ENCODE data around the gene TMEM72. TPM values are rescaled to one million over a fixed set of nuclear protein-coding genes. Genes with fewer than 3 reads are reported as not detected.

TMEM72 gene
- polyA plus RNA-seq, 1 donor (not counting 4 experiments of a cell fraction or from before 2014, with no cell fraction given): not detected

GRCh38 chr10:44927352-44927751 is 16.2 kb downstream of the TMEM72 start:
- Histone ChIP-seq H3K4me3 (ENCODE audit: control insufficient read depth in 2 of 3, extremely low read depth in 1 of 3, insufficient read depth in 2 of 3, low read depth in 1 of 3, low read length in 3 of 3) (no peak overlapping the region), H2AFZ (ENCODE audit: control insufficient read depth, low read length) (no peak overlapping the region), H3K4me1 (ENCODE audit: control insufficient read depth, extremely low read depth, insufficient read depth, low read length) (no peaks in the 10 kb centered on the region), H3K36me3 (ENCODE audit: control insufficient read depth in 2 of 2, extremely low read depth in 1 of 2, insufficient read depth in 2 of 2, low read length in 2 of 2) (no peaks in the 10 kb centered on the region), H3K27ac (ENCODE audit: control insufficient read depth, insufficient read depth, low read length) (no peak overlapping the region), H4K20me1 (ENCODE audit: control insufficient read depth, extremely low read depth, insufficient read depth, low read length) (no peaks in the 10 kb centered on the region), H3K9me1 (ENCODE audit: control insufficient read depth, extremely low read depth, insufficient read depth, low read length) (no peaks in the 10 kb centered on the region), H3K9ac (ENCODE audit: control insufficient read depth, extremely low read depth, insufficient read depth, low read length) (no peak overlapping the region), H3K27me3 (ENCODE audit: control insufficient read depth, extremely low read depth, insufficient read depth, low read length) (no peaks in the 10 kb centered on the region), H3K79me2 (ENCODE audit: control insufficient read depth, insufficient read depth, low read length) (no peaks in the 10 kb centered on the region), H3K4me2 (ENCODE audit: control insufficient read depth, extremely low read depth, insufficient read depth, low read depth, low read length) (no peak overlapping the region), H3K9me3 (ENCODE audit: control insufficient read depth, low read depth, low read length) (no peaks in the 10 kb centered on the region)
- dilution Hi-C loops (cut with MboI; ENCODE audit: extremely low pct_ligation_motif_present, low sequenced_read_pairs): no loop called here
- FAIRE-seq (no peak), DNase-seq (ENCODE audit: low read depth, low spot score) (no peak)
- no peak for TF ChIP-seq EZH2 (IDR thresholded peaks at IDR 0.05; ENCODE audit: low read length)
- TF ChIP-seq, protein P1, sequence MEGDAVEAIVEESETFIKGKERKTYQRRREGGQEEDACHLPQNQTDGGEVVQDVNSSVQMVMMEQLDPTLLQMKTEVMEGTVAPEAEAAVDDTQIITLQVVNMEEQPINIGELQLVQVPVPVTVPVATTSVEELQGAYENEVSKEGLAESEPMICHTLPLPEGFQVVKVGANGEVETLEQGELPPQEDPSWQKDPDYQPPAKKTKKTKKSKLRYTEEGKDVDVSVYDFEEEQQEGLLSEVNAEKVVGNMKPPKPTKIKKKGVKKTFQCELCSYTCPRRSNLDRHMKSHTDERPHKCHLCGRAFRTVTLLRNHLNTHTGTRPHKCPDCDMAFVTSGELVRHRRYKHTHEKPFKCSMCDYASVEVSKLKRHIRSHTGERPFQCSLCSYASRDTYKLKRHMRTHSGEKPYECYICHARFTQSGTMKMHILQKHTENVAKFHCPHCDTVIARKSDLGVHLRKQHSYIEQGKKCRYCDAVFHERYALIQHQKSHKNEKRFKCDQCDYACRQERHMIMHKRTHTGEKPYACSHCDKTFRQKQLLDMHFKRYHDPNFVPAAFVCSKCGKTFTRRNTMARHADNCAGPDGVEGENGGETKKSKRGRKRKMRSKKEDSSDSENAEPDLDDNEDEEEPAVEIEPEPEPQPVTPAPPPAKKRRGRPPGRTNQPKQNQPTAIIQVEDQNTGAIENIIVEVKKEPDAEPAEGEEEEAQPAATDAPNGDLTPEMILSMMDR (optimal IDR thresholded peaks at IDR 0.05 in 1 of 3, IDR thresholded peaks at IDR 0.05 in 1 of 3, conservative IDR thresholded peaks at IDR 0.05 in 1 of 3; ENCODE audit: extremely low read depth in 1 of 3, insufficient read depth in 2 of 3, low read length in 3 of 3): no peak

GRCh38 chr10:44928462-44928861 is 17.3 kb downstream of the TMEM72 start:
- no peak for DNase-seq (ENCODE audit: low read depth, low spot score)
- FAIRE-seq: no peak
- no peak overlapping the region for H3K4me3 ChIP-seq (ENCODE audit: control insufficient read depth in 2 of 3, extremely low read depth in 1 of 3, insufficient read depth in 2 of 3, low read depth in 1 of 3, low read length in 3 of 3)

More at GRCh38 chr10:44928462-44928861, 17.3 kb downstream of the TMEM72 start:
- H3K4me1 ChIP-seq (ENCODE audit: control insufficient read depth, extremely low read depth, insufficient read depth, low read length): no peaks in the 10 kb centered on the region
- no peaks in the 10 kb centered on the region for H3K36me3 ChIP-seq (ENCODE audit: control insufficient read depth in 2 of 2, extremely low read depth in 1 of 2, insufficient read depth in 2 of 2, low read length in 2 of 2)
- dilution Hi-C loops (cut with MboI; ENCODE audit: extremely low pct_ligation_motif_present, low sequenced_read_pairs): no loop called here
- no peak overlapping the region for H2AFZ ChIP-seq (ENCODE audit: control insufficient read depth, low read length)
- H3K9me3 ChIP-seq (ENCODE audit: control insufficient read depth, low read depth, low read length): no peaks in the 10 kb centered on the region
- H3K79me2 ChIP-seq (ENCODE audit: control insufficient read depth, insufficient read depth, low read length): no peaks in the 10 kb centered on the region
- H3K27me3 ChIP-seq (ENCODE audit: control insufficient read depth, extremely low read depth, insufficient read depth, low read length): no peaks in the 10 kb centered on the region
- no peak for TF ChIP-seq EZH2 (IDR thresholded peaks at IDR 0.05; ENCODE audit: low read length)
- TF ChIP-seq, protein P1 (optimal IDR thresholded peaks at IDR 0.05 in 1 of 3, IDR thresholded peaks at IDR 0.05 in 1 of 3, conservative IDR thresholded peaks at IDR 0.05 in 1 of 3; ENCODE audit: extremely low read depth in 1 of 3, insufficient read depth in 2 of 3, low read length in 3 of 3): no peak
- H4K20me1 ChIP-seq (ENCODE audit: control insufficient read depth, extremely low read depth, insufficient read depth, low read length): no peaks in the 10 kb centered on the region
- no peaks in the 10 kb centered on the region for H3K9me1 ChIP-seq (ENCODE audit: control insufficient read depth, extremely low read depth, insufficient read depth, low read length)
- H3K27ac ChIP-seq (ENCODE audit: control insufficient read depth, insufficient read depth, low read length): no peak overlapping the region
- no peak overlapping the region for H3K4me2 ChIP-seq (ENCODE audit: control insufficient read depth, extremely low read depth, insufficient read depth, low read depth, low read length)
- no peak overlapping the region for H3K9ac ChIP-seq (ENCODE audit: control insufficient read depth, extremely low read depth, insufficient read depth, low read length)
